GM12878 (cell line): ENCODE data around the gene LIX1L. TPM values are rescaled to one million over a fixed set of nuclear protein-coding genes. Genes with fewer than 3 reads are reported as not detected.
A peak's percentile ranks its signal among the peaks of the same experiment; 100 is the strongest.

Experiments
- ATF3 ChIP-seq: IDR thresholded peaks from 2 replicates; pipeline ENCODE4 v1.6.1; 2011; ENCODE audit warnings: low read depth, mild to moderate bottlenecking, low read length, moderate library complexity, borderline replicate concordance; ENCODE audit errors: extremely low read depth
- BCL11A ChIP-seq: IDR thresholded peaks from 2 replicates; pipeline ENCODE4 v1.6.1; 2011; ENCODE audit warnings: low read depth, low read length
- CBFB ChIP-seq: IDR thresholded peaks from 2 replicates; pipeline ENCODE4 v1.6.1; 2016; ENCODE audit warnings: antibody characterized with exemption, low read depth
- CREB1 ChIP-seq: IDR thresholded peaks from 2 replicates; pipeline ENCODE4 v1.6.1; 2012; ENCODE audit warnings: low read depth, mild to moderate bottlenecking, inconsistent platforms
- E4F1 ChIP-seq: fragments of 450-650 bp; IDR thresholded peaks from 2 replicates; pipeline ENCODE4 v1.6.1; 2018; ENCODE audit warnings: borderline replicate concordance, mild to moderate bottlenecking; ENCODE audit not compliant: partially characterized antibody
- ESRRA ChIP-seq: IDR thresholded peaks from 2 replicates; pipeline ENCODE4 v1.6.1; 2012; ENCODE audit warnings: mild to moderate bottlenecking, low read length, improper control_type of control experiment
- FOS ChIP-seq: IDR thresholded peaks from 3 replicates; pipeline ENCODE4 v1.6.1; 2011; ENCODE audit warnings: borderline replicate concordance; ENCODE audit not compliant: insufficient read length; ENCODE audit errors: extremely low read depth
- HCFC1 ChIP-seq: fragments of 150-350 bp; IDR thresholded peaks from 2 replicates; pipeline ENCODE4 v1.6.1; 2014; ENCODE audit warnings: low read length
- HSF1 ChIP-seq: fragments of 150-350 bp; IDR thresholded peaks from 2 replicates; pipeline ENCODE4 v1.6.1; 2014; ENCODE audit warnings: mild to moderate bottlenecking, low read depth, low read length
- IKZF1 ChIP-seq: fragments of 450-650 bp; conservative IDR thresholded peaks from 2 replicates; pipeline ENCODE4 v1.6.1; 2017; ENCODE audit warnings: antibody characterized with exemption, mild to moderate bottlenecking
- IKZF2 ChIP-seq, 2 experiments: fragments of 450-650 bp; IDR thresholded peaks; 2 replicates each; pipeline ENCODE4 v1.6.1; 2017; ENCODE audit warnings: mild to moderate bottlenecking in 2 of 2, moderate library complexity in 2 of 2
- IRF3 ChIP-seq: fragments of 450-650 bp; IDR thresholded peaks from 2 replicates; pipeline ENCODE4 v1.6.1; 2014; ENCODE audit warnings: mild to moderate bottlenecking
- KLF5 ChIP-seq: fragments of 450-650 bp; IDR thresholded peaks from 2 replicates; pipeline ENCODE4 v1.6.1; 2014; ENCODE audit warnings: mild to moderate bottlenecking; ENCODE audit not compliant: partially characterized antibody
- LARP7 ChIP-seq: fragments of 450-650 bp; IDR thresholded peaks from 2 replicates; pipeline ENCODE4 v1.6.1; 2017; ENCODE audit warnings: mild to moderate bottlenecking
- NRF1 ChIP-seq: conservative IDR thresholded peaks from 2 replicates; pipeline ENCODE4 v1.6.1; 2011; ENCODE audit warnings: mild to moderate bottlenecking, low read depth, low read length, improper control_type of control experiment
- SP1 ChIP-seq: IDR thresholded peaks from one replicate; pipeline ENCODE4 v1.6.1; 2011; ENCODE audit warnings: low read depth, low read length
- TARDBP ChIP-seq: IDR thresholded peaks from 2 replicates; pipeline ENCODE4 v1.6.1; 2016; ENCODE audit warnings: borderline replicate concordance
- ZBTB40 ChIP-seq: fragments of 450-650 bp; IDR thresholded peaks from 2 replicates; pipeline ENCODE4 v1.6.1; 2016; ENCODE audit warnings: mild to moderate bottlenecking, moderate library complexity, borderline replicate concordance
- ZNF622 ChIP-seq: fragments of 450-650 bp; IDR thresholded peaks from 2 replicates; pipeline ENCODE4 v1.6.1; 2017; ENCODE audit warnings: mild to moderate bottlenecking, inconsistent platforms
- polyA plus RNA-seq, 11 experiments: library from polyadenylated mRNA; depleted of rRNA in 4 of 11; unstranded in 6 of 11; stranded (reverse) in 5 of 11; fragments of >200 nt; fragmentation: Nextera tagmentation in 4 of 11; fragmentation: Illumina TruSeq in 1 of 11; extraction: Ambion mirVana in 4 of 11; extraction: Trizol in 1 of 11; gene quantifications; 1 replicate in 1 of 11; 2 replicates in 10 of 11; pipeline versions ENCODE4 v1.2.1 to v1.2.3, GENCODE V29; 2011 to 2016; ENCODE audit warnings: inconsistent platforms in 2 of 11, missing spikeins in 2 of 11, low read depth in 1 of 11
- total RNA-seq, 4 experiments: library from RNA; depleted of rRNA in 3 of 4; stranded (reverse); fragments of >200 nt in 3 of 4; fragmentation: Illumina TruSeq in 1 of 4; extraction: Trizol in 1 of 4; gene quantifications; 2 replicates each; pipeline versions ENCODE4 v1.2.1 to v1.2.3, GENCODE V29; 2013 to 2021

The LIX1L gene
- total and polyA plus RNA-seq, 10 of the 15 experiments (the other 5 are each of a cell fraction or from before 2014, with no cell fraction given), result 5.5 to 48.2 (median 15.3) TPM

- TF ChIP-seq E4F1 (peak; percentile 81), LARP7 (no peak; the same call in 1 of the 2 replicates), ATF3 (0 out of 2 replicates have a peak, but pooled peaks have one; percentile 28), TARDBP (no peak), FOS (no peak), HCFC1 (peak; percentile 62; the same call in 1 of the 2 replicates), SP1 (peak; percentile 82), BCL11A (no peak), CBFB (peak; percentile 84; the same call in 1 of the 2 replicates), KLF5 (no peak), ZNF622 (no peak), HSF1 (no peak; the same call in 1 of the 2 replicates), ESRRA (0 out of 2 replicates have a peak, but pooled peaks have one; percentile 39), NRF1 (no peak), IKZF1 (peak; percentile 88), ZBTB40 (peak; percentile 80; the same call in 1 of the 2 replicates), CREB1 (peak; percentile 95), IKZF2 (IDR thresholded peaks at IDR 0.05) (peak; percentile 70 to 79), IRF3 (no peak)
These were observed 30.5 kb downstream of the LIX1L start, which contains the start of gene RBM8A (continued) for GRCh38 chr1:145927063-145927886.
